OCI-LY3 (cell line): ENCODE measurements around the gene ZAR1.

Experiments used
- H2AFZ ChIP-seq: fragments of 200-600, 300-600 bp; shearing (Covaris generic); 2 replicates; pipeline ENCODE4 v1.6.0; 2014; ENCODE audit warnings: antibody characterized with exemption, low read depth, low read length
- H3K27ac ChIP-seq: fragments of 200-600, 300-600 bp; sonication (generic); 2 replicates; pipeline ENCODE4 v1.5.1; 2014; ENCODE audit warnings: mild to moderate bottlenecking, low read length, moderate library complexity, mixed read lengths
- H3K27me3 ChIP-seq: fragments of 200-600, 300-600 bp; sonication (generic); 2 replicates; pipeline ENCODE4 v1.6.1; 2014; ENCODE audit warnings: low read depth, low read length, mixed read lengths
- H3K36me3 ChIP-seq: fragments of 200-600, 300-600 bp; sonication (generic); replicated peaks from 2 replicates; pipeline ENCODE3; 2014; ENCODE audit warnings: low read depth, low read length, mixed read lengths
- H3K4me1 ChIP-seq: fragments of 300-600, 200-600 bp; sonication (generic); 2 replicates; pipeline ENCODE4 v1.6.1; 2014; ENCODE audit warnings: low read length, mixed read lengths
- H3K4me2 ChIP-seq: fragments of 200-600, 300-600 bp; sonication (generic); 2 replicates; pipeline ENCODE4 v1.6.1; 2014; ENCODE audit warnings: low read length, mixed read lengths
- H3K4me3 ChIP-seq: fragments of 300-600, 200-600 bp; sonication (generic); 2 replicates; pipeline ENCODE4 v1.5.1; 2014; ENCODE audit warnings: antibody characterized with exemption, mild to moderate bottlenecking, low read length, moderate library complexity
- H3K79me2 ChIP-seq: fragments of 300-600, 200-600 bp; shearing (Covaris generic); 2 replicates; pipeline ENCODE4 v1.6.1; 2014; ENCODE audit warnings: mild to moderate bottlenecking, low read length, mixed read lengths
- H3K9ac ChIP-seq: fragments of 300-600, 200-600 bp; shearing (Covaris generic); 2 replicates; pipeline ENCODE4 v1.6.0; 2014; ENCODE audit warnings: mild to moderate bottlenecking, low read length, moderate library complexity
- H3K9me3 ChIP-seq: fragments of 200-600, 300-600 bp; shearing (Covaris generic); 2 replicates; pipeline ENCODE4 v1.6.1; 2014; ENCODE audit warnings: low read length, mixed read lengths; ENCODE audit not compliant: insufficient read depth
- H4K20me1 ChIP-seq: fragments of 200-600, 300-600 bp; sonication (generic); 2 replicates; pipeline ENCODE4 v1.6.1; 2016; ENCODE audit warnings: low read length, mixed read lengths; ENCODE audit not compliant: insufficient read depth
- CTCF ChIP-seq: fragments of 200-600, 300-600 bp; sonication (generic); IDR thresholded peaks from 2 replicates; pipeline ENCODE4 v1.5.1; 2014; ENCODE audit warnings: antibody characterized with exemption, low read length, low read depth
- EZH2phosphoT487 ChIP-seq: fragments of 200-600 bp; shearing (Covaris generic); IDR thresholded peaks from 2 replicates; pipeline ENCODE4 v1.6.1; 2018; ENCODE audit warnings: antibody characterized with exemption, mixed run types, low read depth

The ZAR1 gene

GRCh38 chr4:48518143-48518542 is 28.1 kb downstream of the ZAR1 start:
- H3K36me3 ChIP-seq: peaks cover 47% of the 10 kb centered on the region
- TF ChIP-seq EZH2phosphoT487 (no peak), CTCF (no peak)
- H3K4me2 ChIP-seq: no peak overlapping the region

GRCh38 chr4:48526406-48526805 is 36.4 kb downstream of the ZAR1 start:
- H3K9me3 ChIP-seq: no peaks in the 10 kb centered on the region
- H4K20me1 ChIP-seq: no peaks in the 10 kb centered on the region
- no peak overlapping the region for H2AFZ ChIP-seq
- TF ChIP-seq EZH2phosphoT487 (no peak), CTCF (no peak)
- no peak overlapping the region for H3K4me2 ChIP-seq
- H3K4me3 ChIP-seq: no peak overlapping the region
- H3K27ac ChIP-seq: no peak overlapping the region
- no peak overlapping the region for H3K9ac ChIP-seq
- peaks cover 48% of the 10 kb centered on the region for H3K36me3 ChIP-seq
- no peaks in the 10 kb centered on the region for H3K4me1 ChIP-seq
- H3K27me3 ChIP-seq: no peaks in the 10 kb centered on the region
- no peaks in the 10 kb centered on the region for H3K79me2 ChIP-seq

More at GRCh38 chr4:48518143-48518542, 28.1 kb downstream of the ZAR1 start:
- Histone ChIP-seq H2AFZ (no peak overlapping the region), H3K79me2 (no peaks in the 10 kb centered on the region), H3K9ac (no peak overlapping the region), H3K4me3 (no peak overlapping the region), H3K4me1 (no peaks in the 10 kb centered on the region), H3K9me3 (no peaks in the 10 kb centered on the region), H3K27ac (no peak overlapping the region), H3K27me3 (no peaks in the 10 kb centered on the region), H4K20me1 (no peaks in the 10 kb centered on the region)

GRCh38 chr4:48538358-48538757 is 48.3 kb downstream of the ZAR1 start:
- TF ChIP-seq EZH2phosphoT487: no peak
- TF ChIP-seq CTCF: no peak

GRCh38 chr4:48539597-48539996 is 49.5 kb downstream of the ZAR1 start:
- H3K79me2 ChIP-seq: no peaks in the 10 kb centered on the region
- no peak overlapping the region for H3K4me2 ChIP-seq
- H3K27me3 ChIP-seq: no peaks in the 10 kb centered on the region
- H3K27ac ChIP-seq: no peak overlapping the region
- no peaks in the 10 kb centered on the region for H4K20me1 ChIP-seq
- H3K4me3 ChIP-seq: no peak overlapping the region
- H3K36me3 ChIP-seq: peaks cover 28% of the 10 kb centered on the region
- H2AFZ ChIP-seq: no peak overlapping the region
- no peak overlapping the region for H3K9ac ChIP-seq
- H3K4me1 ChIP-seq: no peaks in the 10 kb centered on the region
- TF ChIP-seq CTCF: no peak
- no peaks in the 10 kb centered on the region for H3K9me3 ChIP-seq

More at GRCh38 chr4:48538358-48538757, 48.3 kb downstream of the ZAR1 start:
- Histone ChIP-seq H3K79me2 (no peaks in the 10 kb centered on the region), H3K27me3 (no peaks in the 10 kb centered on the region), H3K36me3 (peaks cover 24% of the 10 kb centered on the region), H3K4me1 (no peaks in the 10 kb centered on the region), H2AFZ (no peak overlapping the region), H3K27ac (no peak overlapping the region), H4K20me1 (no peaks in the 10 kb centered on the region), H3K4me3 (no peak overlapping the region), H3K9me3 (no peaks in the 10 kb centered on the region), H3K4me2 (no peak overlapping the region), H3K9ac (no peak overlapping the region)
